Upper lobe of right lung (tissue), 1 donor: Measurements from ENCODE around the gene CXorf58. TPM values are rescaled to one million over a fixed set of nuclear protein-coding genes. Genes with fewer than 3 reads are reported as not detected.

Experiments used
- ATAC-seq: fragments of 200-7000 bp; cut with Tn5 transposase; one replicate; pipeline ENCODE4 v1.9.1; 2020; ENCODE audit warnings: mild to moderate bottlenecking, moderate library complexity
- DNase-seq: peaks from one replicate; pipeline ENCODE4 v3.0.0-alpha.2; 2020
- H3K27ac ChIP-seq: fragments of 200-600 bp; one replicate; pipeline ENCODE4 v1.8.0; 2022
- H3K27me3 ChIP-seq: fragments of 200-600 bp; one replicate; pipeline ENCODE4 v1.8.0; 2022; ENCODE audit warnings: mild to moderate bottlenecking
- H3K36me3 ChIP-seq: fragments of 200-600 bp; one replicate; pipeline ENCODE4 v1.8.0; 2022
- H3K4me1 ChIP-seq: fragments of 200-600 bp; one replicate; pipeline ENCODE4 v1.8.0; 2022
- H3K4me3 ChIP-seq: fragments of 200-600 bp; one replicate; pipeline ENCODE4 v1.8.0; 2022; ENCODE audit warnings: mild to moderate bottlenecking
- H3K9me3 ChIP-seq: fragments of 200-600 bp; one replicate; pipeline ENCODE4 v1.8.0; 2022
- CTCF ChIP-seq: fragments of 200-600 bp; IDR thresholded peaks from one replicate; pipeline ENCODE4 v1.8.0; 2022; ENCODE audit warnings: antibody characterized with exemption
- intact Hi-C: fragments of 100-400 bp; cut with DNase I; formaldehyde crosslinking; loops from one replicate; pipeline ENCODE4 v1.11.0; 2022
- total RNA-seq: library from RNA; stranded (reverse); fragmentation: NEBNext Ultra II Directional; extraction: Animal tissue kit (Norgen Biotek cat#: 25700); gene quantifications from one replicate; pipeline ENCODE4 v1.2.1, GENCODE V29; 2021
- donor health status: DM: no; HTN: yes; CAD: no; lungs with severe emphysema.

The CXorf58 gene
- total RNA-seq, 1 donor from 2014 or later, result not detected

- TF ChIP-seq CTCF, result no peak
- no peaks in the 10 kb centered on the region for H3K9me3 ChIP-seq
- DNase-seq (no peak), ATAC-seq (no peak)
- H3K4me1 ChIP-seq, result no peaks in the 10 kb centered on the region
- H3K27ac ChIP-seq, result no peak overlapping the region
- no peaks in the 10 kb centered on the region for H3K36me3 ChIP-seq
- no peaks in the 10 kb centered on the region for H3K27me3 ChIP-seq
- no peak overlapping the region for H3K4me3 ChIP-seq
- intact Hi-C loops, result no loop called here
Observed at GRCh38 chrX:23919706-23920320, 12.0 kb downstream of the CXorf58 start.

GRCh38 chrX:23926015-23926414 is 18.2 kb downstream of the CXorf58 start:
- Histone ChIP-seq H3K27me3 (no peaks in the 10 kb centered on the region), H3K27ac (no peak overlapping the region), H3K9me3 (no peaks in the 10 kb centered on the region), H3K36me3 (no peaks in the 10 kb centered on the region), H3K4me3 (no peak overlapping the region), H3K4me1 (no peaks in the 10 kb centered on the region)
- ATAC-seq, result no peak
- no peak for TF ChIP-seq CTCF
- no peak for DNase-seq
- intact Hi-C loops, result no loop called here

- no peaks in the 10 kb centered on the region for H3K36me3 ChIP-seq
- no peak for TF ChIP-seq CTCF
- no peak overlapping the region for H3K27ac ChIP-seq
- no peaks in the 10 kb centered on the region for H3K27me3 ChIP-seq
- H3K9me3 ChIP-seq, result no peaks in the 10 kb centered on the region
- H3K4me3 ChIP-seq, result no peak overlapping the region
- DNase-seq (no peak), ATAC-seq (no peak)
- intact Hi-C loops, result no loop called here
- peaks cover 4% of the 10 kb centered on the region for H3K4me1 ChIP-seq
Observed at GRCh38 chrX:23930894-23931604, 23.2 kb downstream of the CXorf58 start.

- Histone ChIP-seq H3K27ac (no peak overlapping the region), H3K36me3 (no peaks in the 10 kb centered on the region), H3K9me3 (no peaks in the 10 kb centered on the region), H3K4me3 (no peak overlapping the region), H3K4me1 (peaks cover 4% of the 10 kb centered on the region), H3K27me3 (no peaks in the 10 kb centered on the region)
- TF ChIP-seq CTCF, result no peak
- DNase-seq (no peak), ATAC-seq (no peak)
- intact Hi-C loops, result no loop called here
Observed at GRCh38 chrX:23932046-23932445, 24.2 kb downstream of the CXorf58 start.

GRCh38 chrX:23935106-23935505 is 27.3 kb downstream of the CXorf58 start:
- Histone ChIP-seq H3K4me3 (no peak overlapping the region), H3K27me3 (no peaks in the 10 kb centered on the region), H3K27ac (no peak overlapping the region), H3K4me1 (peaks cover 4% of the 10 kb centered on the region), H3K9me3 (no peaks in the 10 kb centered on the region), H3K36me3 (no peaks in the 10 kb centered on the region)
- no peak for TF ChIP-seq CTCF
- ATAC-seq (no peak), DNase-seq (no peak)
- intact Hi-C loops, result no loop called here
